Peyer's patch (tissue), 4 donors: Measurements from ENCODE around the gene TAS2R31.
"Not testable (repeated sequence)": the region's sequence is repeated elsewhere in the genome, so short reads cannot be mapped to it uniquely, and the experiment has no call there.

Experiments used
- CTCF ChIP-seq, 6 experiments: fragments of 450-650 bp in 4 of 6; fragments of 200-600 bp in 2 of 6; sonication (generic) in 1 of 6; IDR thresholded peaks; one replicate each; pipeline ENCODE4 v1.5.1; 2017 to 2019; ENCODE audit warnings: antibody characterized with exemption in 6 of 6, mild to moderate bottlenecking in 3 of 6, moderate library complexity in 1 of 6
- POLR2A ChIP-seq, 2 donors: fragments of 450-650 bp; IDR thresholded peaks; one replicate each; pipeline ENCODE4 v1.5.1; 2017; ENCODE audit warnings: antibody characterized with exemption in 2 of 2, mild to moderate bottlenecking in 2 of 2, moderate library complexity in 2 of 2

- TF ChIP-seq CTCF, POLR2A (IDR thresholded peaks at IDR 0.05): not testable (repeated sequence)
These were observed 2.8 kb upstream of the TAS2R31 start for GRCh38 chr12:11033959-11034358.
